Left renal pelvis (tissue), 4 donors: Measurements from ENCODE around the gene PLD3. TPM values are rescaled to one million over a fixed set of nuclear protein-coding genes. Genes with fewer than 3 reads are reported as not detected.
"Not testable (repeated sequence)": the region's sequence is repeated elsewhere in the genome, so short reads cannot be mapped to it uniquely, and the experiment has no call there.

Experiments
- DNase-seq, 4 donors: peaks; one replicate each; pipeline ENCODE4 v3.0.0-alpha.2; 2013; ENCODE audit warnings: low read depth in 4 of 4, low spot score in 3 of 4
- polyA plus RNA-seq, 4 donors: library from polyadenylated mRNA; unstranded; fragments of 120-200 nt; gene quantifications; one replicate each; pipeline ENCODE4 v1.2.1, GENCODE V29; 2013; ENCODE audit not compliant: insufficient read length in 4 of 4

The PLD3 gene
- polyA plus RNA-seq, 4 donors: 239 to 328 (median 258) TPM

DNA sequence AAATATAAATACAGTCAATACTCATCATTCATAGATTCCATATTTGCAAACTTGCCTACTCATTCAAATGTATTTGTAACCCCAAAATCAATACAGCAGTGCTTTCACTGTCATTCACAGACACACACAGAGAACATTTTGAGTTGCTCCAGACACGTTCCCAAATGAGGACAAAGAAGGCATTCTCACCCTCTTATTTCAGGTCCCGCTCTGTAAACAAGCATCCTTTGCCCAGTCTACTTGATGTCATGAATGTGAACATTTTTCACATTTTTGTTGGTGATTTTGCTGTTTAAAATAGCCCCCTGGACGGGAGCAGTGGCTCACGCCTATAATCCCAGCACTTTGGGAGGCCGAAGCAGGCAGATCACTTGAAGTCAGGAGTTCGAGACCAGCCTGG lies 15.8 kb upstream of the PLD3 start:
- DNase-seq: no peak

DNA sequence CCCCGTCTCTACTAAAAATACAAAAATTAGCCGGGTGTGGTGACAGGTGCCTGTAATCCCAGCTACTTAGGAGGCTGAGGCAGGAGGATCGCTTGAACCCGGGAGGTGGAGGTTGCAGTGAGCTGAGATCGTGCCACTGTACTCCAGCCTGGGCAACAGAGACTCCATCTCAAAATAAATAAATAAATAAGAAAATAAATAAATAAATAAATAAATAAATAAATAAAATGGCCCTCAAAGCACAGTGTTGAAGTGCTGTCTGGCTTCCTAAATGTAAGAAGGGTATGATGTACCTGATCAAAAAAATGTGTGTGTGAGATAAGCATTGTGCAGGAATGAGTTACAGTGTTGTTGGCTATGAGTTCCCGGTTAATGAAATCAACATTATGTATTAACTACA lies 15.4 kb upstream of the PLD3 start:
- DNase-seq: not testable (repeated sequence)

DNA sequence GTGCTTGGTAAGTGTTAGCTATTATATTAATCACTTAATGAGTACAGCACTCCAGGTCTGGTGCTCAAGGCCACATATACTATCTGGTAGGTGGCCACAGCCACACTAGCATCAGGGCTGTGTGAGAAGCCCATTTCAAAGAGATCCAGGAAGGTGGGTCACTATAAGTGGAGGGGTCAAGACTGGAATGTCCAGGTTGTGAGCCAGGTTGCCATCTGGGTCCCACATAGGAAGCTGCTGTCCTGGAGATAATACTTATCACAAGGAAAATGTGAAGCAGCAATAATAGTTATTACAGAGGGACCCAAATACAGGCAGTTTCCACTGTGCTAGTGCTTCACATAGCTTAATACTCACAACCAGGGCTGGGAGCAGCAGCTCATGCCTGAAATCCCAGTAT lies 13.4 kb upstream of the PLD3 start:
- no peak for DNase-seq

DNA sequence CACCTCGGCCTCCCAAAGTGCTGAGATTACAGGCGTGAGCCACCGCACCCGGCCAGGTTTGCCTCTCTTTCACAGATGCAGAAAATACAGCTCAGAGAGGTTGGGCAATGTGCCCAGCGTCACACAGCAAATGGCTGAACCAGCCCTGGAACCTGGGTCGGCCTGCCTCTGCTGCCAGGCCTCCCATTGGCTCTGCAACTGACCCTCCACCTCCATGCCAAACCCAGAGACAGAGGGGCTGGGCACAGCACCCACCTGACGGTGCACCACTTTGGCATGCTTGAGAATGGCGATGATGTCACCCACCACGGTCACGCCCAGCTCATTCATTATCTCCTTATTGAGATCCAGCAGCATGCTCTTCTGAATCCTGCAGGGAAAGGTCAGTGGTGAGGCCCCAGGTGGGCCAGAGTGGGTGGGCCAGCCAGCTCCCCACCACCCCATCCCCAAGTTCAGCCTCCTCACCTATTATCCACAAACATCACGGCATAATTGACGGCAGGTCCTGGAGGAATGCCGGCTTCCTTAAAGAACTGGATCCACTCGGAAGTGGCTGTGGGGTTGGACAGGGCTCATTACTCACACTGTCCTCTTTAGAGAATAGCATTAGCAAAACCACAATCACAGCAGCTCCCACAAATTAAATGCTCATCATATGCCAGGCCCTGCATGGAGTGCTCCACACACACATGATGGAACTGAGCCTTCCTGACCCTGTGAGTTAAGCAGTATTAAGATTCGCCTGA lies 12.5 kb upstream of the PLD3 start:
- DNase-seq: no peak

DNA sequence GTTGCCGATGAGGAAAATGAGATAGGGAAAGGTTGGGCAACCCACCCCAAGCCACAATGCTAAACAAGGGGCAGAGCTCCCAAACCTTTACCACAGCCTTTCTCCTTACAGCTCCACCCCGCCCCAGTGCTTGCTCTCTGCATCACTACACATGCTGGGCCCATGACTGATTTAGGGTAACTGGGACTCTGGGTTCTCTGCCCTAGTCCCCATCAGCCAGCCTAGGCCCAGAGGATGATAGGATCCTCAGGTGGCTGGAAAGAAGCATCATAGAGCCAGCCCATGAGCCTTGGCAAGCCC lies 11.9 kb upstream of the PLD3 start:
- no peak for DNase-seq

DNA sequence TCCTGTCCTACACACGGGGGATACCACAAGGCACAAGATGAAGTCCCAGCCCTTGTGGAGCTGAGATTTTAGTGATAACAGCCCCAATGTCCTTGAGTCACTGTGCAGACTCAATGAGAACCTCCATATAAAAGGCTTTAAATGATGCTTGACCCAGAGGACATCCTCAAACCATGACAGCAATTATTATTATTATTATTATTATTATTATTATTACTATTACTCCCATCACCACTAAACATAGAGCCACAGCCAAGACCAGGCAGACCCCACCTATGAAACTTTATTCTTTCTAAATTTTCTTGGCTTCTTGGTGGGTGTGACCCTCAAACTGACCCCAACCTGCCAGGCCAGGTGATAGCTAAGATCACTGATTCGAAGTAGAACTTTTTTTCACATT lies 11.4 kb upstream of the PLD3 start:
- no peak for DNase-seq

DNA sequence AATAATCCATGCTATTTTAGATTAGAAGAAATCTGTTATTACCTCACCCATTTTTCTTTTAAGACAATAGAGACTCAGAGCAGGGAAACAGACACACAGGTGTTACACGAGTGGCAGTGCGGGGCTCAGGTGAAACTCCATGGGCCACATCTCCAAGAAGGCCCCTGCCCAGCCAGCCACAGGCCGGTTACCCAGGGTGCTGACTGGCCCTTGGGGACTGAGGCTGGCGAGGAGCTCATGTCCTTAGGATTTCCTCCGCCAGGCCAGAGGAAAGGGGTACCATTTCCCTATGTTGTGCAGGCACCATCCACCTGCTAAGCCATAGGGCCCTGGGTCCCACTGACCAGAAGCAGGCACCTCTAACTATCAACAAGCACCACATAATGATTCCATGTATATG lies 10.9 kb upstream of the PLD3 start:
- no peak for DNase-seq

DNA sequence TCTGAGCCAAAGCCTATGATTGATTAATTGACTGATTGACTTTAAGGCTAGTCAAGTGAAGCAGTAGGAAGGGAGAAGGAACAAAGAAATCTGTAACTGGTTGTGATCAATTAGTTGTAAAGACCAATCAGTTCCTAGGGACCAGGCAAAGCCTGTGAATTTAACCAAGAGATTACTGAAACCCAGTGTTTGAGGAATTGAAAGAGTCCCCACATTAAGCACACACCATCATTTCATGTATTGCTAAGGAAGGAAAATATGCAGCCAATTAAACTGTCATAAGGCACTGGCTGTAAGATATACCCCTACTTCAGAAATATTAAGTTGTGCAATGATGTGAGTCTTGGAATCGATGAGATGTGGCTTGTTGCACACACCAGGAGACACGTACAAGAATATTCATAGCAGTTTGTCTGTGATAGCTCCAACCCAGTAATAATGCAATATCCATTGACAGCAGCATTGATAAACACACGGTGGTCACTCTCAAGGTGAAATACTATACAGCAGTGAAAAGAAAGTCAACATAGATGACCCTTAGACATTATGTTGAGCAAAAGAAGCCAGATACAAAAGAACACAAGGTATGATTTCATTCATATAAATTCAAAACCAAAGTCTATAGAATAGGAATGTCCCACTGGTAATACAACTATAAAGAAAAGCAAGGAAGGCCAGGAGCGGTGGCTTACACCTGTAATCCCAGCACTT lies 9.3 kb upstream of the PLD3 start:
- no peak for DNase-seq

DNA sequence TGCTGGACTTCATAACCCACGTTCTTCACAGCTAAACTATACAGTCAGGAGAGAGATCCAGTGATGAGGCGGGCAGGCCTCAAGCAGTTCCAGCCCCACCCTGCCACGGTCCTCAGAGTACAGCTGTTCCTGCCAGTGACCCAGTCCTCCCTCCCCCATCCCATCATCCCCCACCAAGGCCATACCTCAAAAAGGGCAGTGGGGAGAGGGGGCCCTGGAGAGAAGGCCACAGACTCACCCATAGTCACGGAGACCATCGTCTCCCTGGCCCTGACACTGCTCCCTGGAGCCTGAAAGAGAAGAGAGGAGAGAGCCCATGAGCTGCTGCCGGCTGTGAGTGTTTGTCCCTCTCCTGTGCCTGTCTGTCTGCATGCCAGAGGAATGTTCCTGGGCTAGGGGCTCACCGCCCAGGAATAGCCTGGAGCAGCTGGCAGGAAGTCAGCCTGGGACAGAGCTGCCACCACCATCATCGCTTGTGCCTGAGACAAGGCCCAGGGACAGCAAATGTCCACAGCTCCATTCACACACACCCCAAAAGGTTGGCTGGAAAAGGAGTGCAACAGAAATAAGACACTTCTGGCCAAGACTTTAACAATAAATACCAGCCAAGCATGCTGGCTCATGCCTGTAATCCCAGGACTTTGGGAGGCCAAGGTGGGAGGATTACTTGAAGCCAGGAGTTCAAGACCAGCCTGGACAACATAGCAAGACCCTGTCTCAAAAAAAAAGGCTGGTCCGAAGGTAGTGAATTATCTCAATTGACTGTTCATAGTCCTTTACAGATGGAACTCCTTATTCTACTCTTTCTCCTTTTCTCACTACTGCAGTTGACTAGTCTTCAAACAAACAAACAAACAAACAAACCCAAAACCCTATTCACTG lies 6.7 kb upstream of the PLD3 start:
- no peak for DNase-seq

DNA sequence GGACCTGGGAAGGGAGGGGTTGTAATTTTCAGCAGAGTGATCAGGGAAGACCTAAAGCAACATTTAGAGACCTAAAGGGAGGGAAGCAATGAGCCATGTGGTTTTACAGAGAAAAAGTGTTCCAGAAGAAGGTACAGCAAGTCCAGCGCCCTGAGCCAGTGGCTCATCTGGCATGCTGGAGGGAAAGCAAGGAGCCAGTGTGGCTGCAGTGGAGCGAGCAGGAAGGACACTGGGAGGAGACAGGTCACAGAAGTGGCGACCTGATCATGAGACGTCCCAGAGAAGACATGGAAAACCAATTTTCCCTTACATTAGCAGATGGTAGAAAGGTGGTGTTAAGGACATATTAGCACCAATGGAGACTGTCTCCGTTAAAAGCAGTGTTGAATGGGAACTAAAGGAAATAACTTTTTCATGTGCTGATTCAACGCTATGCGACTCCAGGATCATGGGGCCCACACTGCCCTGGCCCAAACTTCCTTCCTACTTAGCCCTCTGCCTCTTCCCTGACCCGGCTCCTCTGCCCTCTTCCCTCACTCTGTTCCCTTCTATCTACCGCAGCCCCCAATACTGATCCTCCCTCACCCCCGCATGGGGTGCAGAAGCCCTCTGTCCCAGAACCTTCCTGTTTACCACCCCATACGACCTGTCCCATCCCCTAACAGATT lies 5.7 kb upstream of the PLD3 start:
- DNase-seq: no peak

DNA sequence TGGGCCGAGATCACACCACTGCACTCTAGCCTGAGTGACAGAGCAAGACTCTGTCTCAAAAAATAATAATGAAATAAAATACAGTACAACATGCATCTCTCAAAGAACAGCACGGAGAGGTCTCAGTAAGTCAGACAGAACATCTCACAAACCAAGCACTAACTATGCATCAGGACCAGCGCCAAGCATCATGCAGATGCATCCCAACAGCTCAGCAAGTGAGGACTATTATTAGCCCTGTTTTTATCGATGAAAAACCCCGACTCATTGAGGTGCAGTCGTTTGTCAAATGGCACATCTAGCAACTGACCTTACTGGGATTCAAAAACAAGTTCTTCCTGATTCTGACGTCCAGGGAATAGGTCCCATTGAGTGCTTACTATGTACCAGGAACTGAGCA lies 4.1 kb upstream of the PLD3 start:
- no peak for DNase-seq

DNA sequence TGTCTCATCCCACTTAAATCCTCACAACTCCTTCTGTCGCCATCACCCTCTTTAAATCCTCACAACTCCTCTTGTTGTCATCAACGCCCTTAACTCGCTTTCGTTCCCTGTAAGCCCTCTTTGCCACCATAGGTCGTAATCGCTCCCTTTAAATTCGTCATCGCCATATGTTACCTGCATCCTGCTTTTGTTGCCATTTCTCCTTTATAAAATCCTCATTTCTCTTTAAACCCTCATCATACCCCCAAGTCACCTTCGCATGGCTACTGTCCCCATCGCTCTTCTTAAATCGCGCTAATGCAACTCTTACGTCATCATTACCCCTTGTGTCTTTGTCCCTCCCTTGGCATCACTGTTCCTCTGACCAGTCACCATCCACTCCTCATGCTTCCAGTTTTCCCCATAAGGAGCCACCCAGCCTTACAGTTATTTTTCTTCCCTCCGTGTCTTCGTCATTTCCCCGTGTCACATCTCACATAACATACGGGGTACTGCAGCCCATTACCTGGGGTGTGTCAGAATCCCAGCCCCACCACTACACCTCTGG lies 539 bp downstream of the PLD3 start:
- peak in 1 of 4 donors; percentile 36 for DNase-seq

DNA sequence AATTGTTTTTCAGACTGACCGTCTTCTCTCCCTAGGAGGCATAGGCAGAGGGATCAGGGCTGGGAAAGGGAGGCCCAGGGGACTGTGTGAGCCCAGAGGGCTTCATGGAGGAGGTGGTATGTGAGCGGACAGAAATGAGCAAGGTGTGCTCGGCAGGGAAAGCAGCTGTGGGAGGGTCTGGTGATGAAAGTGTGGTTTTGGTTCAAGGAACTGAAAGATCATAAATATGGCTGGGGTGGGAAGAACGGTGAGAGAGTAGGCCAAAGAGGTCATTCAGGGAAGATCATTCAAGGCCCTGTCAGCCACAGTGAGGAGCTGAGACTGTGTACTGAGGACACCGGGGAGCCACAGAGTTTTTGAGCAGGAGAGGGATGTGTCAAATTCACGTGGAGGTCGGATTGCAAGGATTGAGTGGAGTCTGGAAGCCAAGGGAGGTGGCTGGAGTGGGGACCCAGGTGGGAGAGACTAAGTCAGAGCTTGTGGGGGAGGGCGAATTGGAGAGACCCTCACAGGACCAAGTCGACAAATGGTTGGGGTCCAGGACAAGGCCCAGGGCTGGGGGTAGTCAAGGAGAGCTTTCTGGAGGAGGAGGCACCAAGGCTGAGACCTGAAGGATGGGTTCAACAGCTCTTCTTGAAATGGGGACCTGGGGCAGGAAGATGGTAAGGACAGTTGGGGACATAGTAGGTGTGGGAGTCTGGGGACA lies 7.6 kb downstream of the PLD3 start:
- no peak for DNase-seq

DNA sequence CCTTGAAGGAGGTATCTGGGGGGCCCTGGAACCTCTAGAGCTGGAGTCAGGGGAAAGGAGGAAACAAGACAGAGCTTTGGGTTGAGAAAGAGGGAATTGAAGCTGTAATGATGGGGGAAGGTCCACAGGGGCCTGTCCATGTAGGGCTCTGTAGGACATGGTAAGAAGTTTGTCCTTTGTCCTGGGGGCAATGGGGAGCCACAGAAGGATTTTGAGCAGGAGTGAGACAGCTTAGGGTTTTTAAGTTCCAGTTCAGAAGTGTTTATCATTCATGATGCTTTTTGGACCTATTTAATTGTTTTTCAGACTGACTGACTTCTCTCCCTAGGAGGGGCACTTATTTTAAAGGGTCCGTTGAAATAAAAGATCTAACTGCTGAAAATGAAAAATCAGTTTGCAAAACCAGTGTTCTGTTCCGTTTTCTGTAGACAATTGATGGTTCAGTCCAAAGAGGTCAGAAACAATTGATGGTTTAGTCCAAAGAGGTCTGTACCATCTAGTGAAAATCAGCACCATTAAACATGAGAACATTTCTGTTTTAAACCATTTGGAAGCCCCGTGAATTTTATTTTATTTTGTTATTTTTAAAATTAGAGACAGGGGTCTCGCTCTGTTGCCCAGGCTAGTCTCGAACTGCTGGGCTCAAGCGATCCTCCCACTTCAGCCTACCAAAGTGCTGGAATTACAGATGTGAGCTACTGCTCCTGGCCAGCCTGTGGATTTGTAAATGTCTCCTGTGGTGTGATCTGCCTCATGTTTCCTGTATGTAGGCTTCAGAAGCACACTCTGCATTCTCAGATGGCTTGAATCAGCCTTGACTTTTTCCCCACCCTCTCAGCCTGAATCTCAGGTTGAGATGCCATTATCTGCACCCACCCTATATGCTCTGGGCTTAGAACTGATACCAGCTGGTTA lies 8.4 kb downstream of the PLD3 start:
- DNase-seq: no peak

DNA sequence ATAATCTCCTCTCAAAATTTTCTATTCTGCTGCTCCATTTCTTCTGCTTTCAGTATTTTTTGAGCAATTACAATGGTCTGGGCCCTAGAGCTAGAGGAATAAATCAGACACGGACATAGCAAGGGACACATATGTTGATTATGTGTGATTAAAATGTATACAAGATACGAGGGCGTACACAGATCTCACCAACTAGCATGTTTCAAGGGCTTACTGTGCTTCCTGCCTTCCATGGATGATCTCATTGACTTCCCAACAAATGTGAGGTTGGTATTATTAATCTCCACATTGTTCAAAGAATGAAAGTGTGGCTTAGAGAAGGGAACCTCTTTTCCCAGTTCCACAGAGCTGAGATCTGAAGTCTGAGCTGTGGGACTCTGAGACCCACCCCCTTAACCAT lies 9.1 kb downstream of the PLD3 start:
- no peak for DNase-seq

DNA sequence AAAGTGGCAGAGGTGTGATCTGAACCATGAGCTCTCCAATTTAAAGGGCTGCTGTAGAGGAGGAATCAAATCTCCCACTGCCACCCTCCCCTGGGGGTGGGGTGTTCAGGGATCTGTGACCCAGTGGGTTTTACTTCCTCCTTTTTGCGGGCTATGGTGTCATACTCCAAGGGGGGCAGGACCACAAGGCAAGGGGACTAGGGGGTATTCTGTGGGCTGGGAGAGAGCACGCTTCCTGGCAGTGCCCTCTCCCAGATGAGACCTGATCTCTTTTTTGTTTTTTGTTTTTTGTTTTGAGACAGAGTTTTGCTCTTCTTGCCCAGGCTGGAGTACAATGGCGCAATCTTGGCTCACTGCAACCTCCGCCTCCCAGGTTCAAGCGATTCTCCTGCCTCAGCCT lies 10.3 kb downstream of the PLD3 start:
- no peak for DNase-seq

DNA sequence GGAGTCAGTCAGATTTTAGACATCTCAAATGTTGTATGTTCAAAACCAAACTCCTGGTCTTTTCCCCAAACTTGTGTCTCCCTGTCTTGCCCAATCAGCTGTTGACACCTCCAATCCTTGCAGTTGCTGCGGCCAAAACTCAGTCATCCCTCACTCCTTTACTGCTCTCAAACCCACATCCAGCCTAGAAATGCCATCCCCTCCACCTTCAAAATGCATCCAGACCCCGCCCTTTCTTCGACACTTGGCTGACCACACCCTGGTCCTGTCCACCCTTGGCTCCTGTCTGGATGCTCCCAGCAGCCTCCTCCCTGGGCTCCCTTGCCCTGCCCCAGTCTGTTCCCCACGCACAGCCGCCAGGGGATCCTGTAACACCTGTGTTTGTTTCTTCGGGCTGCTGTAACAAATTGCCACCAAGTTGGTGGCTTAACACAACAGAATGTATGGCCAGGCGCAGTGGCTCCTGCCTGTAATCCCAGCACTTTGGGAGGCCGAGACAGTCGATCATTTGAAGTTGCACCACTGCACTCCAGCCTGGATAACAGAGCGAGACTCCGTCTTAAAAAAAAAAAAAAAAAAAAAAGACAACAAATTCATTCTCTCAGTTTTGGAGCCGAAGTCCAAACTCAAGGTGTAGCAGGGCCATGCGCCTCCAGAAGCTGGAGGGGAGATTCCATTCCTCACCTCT lies 11.7 kb downstream of the PLD3 start:
- DNase-seq: no peak

DNA sequence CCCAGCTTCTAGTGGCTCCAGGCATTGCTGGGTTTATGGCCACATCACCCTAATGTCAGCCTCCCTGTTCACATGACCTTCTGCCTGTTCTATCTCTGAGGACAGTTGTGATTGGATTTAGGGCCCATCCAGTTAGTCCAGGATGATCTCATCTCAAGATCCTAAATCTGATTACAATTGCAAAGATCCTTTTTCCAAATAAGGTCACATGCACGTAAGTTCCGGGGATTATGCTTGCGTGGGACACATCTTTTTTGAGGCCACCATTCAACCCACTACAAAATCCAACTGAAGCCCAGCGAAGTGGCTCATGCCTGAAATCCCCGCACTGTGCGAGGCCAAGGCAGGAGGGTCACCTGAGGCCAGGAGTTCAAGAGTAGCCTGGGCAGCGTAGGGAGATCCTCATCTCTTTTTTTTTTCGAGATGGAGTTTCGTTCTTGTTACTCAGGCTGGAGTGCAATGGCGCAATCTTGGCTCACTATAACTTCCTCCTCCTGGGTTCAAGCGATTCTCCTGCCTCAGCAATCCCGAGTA lies 12.3 kb downstream of the PLD3 start:
- DNase-seq: no peak
